ENCODE data around the gene NPEPL1. TPM values are rescaled to one million over a fixed set of nuclear protein-coding genes. Genes with fewer than 3 reads are reported as not detected.

NPEPL1 gene
- total and polyA plus RNA-seq, 8 donors, result 15.3 to 134 (median 37.8) TPM

DNA sequence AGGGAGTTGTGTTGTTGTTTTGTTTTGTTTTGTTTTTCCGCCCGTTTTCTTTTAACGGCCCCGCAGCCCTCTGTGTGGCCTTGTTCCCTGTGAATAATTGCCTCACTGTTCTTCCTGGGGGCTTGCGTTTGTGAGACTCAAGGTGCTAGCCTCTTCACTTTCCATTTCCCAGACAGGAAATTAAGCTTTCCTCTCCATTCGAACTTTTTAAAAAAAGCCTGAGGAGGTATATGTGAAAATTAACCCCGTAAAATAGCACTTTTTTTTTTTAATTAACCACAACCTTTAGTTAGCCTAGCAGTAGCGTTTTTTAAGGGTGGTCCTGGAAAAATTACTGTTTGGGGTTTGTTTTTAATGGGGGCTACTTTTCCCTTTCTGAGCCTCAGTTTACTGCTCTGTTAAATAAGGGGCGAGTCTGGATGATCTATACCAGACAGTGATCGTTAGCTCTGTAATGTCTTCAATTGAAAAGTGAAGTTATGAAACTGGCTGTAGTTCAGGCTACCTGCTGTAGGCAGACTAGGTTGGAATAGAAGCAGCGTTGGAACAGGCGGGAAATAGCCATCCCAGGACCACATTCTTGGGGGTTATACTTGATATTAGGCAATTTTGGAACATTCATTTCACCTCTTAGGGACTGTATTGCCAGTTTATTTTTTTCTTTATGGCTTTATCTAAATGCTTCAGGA, 39.9 kb upstream of the NPEPL1 start:
- 5 to 9% (median 6%) methylated on average over 12 of the region's 12 CpGs for WGBS, 5 donors
- Histone ChIP-seq H3K27ac (peak overlapping the region; percentile 88 to 99 (median 95)), H3K4me1 (peaks cover 38 to 75% (median 55%) of the 10 kb centered on the region in 4 donors), H3K4me3 (peak overlapping the region; percentile 87 to 99 (median 91)), H3K36me3 (peaks cover 0 to 7% (median 0%) of the 10 kb centered on the region in 4 donors), H3K27me3 (no peaks in the 10 kb centered on the region), H3K9me3 (no peaks in the 10 kb centered on the region)
- peak in 1 of 2 donors; percentile 35 for DNase-seq
- intact Hi-C loops (cut with DNase I; ENCODE audit: low total_unique reads), result no loop called here
- TF ChIP-seq POLR2AphosphoS5 (IDR thresholded peaks at IDR 0.05) (no peak), POLR2A (IDR thresholded peaks at IDR 0.05) (no peak), EP300 (IDR thresholded peaks at IDR 0.05) (no peak)
- TF ChIP-seq, protein P1, sequence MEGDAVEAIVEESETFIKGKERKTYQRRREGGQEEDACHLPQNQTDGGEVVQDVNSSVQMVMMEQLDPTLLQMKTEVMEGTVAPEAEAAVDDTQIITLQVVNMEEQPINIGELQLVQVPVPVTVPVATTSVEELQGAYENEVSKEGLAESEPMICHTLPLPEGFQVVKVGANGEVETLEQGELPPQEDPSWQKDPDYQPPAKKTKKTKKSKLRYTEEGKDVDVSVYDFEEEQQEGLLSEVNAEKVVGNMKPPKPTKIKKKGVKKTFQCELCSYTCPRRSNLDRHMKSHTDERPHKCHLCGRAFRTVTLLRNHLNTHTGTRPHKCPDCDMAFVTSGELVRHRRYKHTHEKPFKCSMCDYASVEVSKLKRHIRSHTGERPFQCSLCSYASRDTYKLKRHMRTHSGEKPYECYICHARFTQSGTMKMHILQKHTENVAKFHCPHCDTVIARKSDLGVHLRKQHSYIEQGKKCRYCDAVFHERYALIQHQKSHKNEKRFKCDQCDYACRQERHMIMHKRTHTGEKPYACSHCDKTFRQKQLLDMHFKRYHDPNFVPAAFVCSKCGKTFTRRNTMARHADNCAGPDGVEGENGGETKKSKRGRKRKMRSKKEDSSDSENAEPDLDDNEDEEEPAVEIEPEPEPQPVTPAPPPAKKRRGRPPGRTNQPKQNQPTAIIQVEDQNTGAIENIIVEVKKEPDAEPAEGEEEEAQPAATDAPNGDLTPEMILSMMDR (IDR thresholded peaks at IDR 0.05), result no peak

DNA sequence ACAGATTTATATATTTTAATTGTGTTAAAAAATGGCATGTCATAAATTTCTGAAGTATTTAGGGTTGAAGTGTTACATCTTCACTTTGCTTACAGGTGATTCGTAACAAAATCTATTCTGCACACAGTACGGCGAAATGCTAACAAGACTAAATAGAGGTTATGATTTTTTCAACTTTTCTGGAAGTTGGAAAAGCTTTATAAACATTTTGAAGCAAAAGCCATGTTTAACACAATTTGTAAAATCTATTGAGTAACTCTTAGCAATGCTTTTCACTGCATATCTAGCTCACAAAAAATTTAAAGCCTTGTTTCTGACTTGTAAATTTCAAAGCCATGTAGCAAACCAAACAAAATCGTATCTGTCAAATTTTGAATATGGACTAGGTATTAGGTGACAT, 38.3 kb upstream of the NPEPL1 start:
- H3K4me1 ChIP-seq, result peaks cover 36 to 78% (median 61%) of the 10 kb centered on the region in 4 donors

DNA sequence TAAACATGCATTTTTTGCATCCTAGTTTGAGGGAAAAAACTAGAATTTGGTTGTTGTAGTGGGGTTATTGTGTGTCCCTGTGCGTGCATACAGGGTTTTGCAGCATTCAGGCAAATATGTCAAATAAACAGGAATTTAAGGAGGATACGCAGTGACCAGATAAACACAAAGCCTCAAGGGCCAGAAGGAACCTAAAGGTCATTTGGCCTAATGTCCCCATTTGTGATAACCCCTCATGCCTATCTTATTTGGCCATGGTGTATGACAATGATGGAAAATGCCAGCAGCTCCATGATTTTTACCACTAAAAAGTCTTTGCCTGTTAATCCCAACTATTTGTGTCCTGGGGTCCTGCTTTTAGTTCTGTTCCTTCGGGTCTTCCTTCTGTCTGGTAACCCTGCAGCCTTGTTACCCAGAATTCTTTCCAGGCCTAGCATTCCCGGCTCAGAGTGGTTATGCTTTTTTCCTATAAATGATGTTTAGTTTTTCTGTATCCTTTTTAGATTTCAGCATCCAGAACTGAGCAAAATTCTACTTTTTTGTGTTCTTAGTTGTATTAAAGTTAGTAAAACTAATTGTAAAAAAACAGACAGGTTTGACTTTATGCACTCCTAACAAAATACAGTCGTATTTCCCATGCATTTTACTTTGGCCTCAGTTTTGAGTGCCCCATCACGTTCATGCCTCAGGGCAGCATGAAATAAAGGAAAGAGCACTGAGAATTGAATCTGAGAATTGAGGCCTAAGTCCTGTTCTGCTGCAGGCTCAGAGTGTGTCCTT, 37.1 kb upstream of the NPEPL1 start:
- Histone ChIP-seq H3K27me3 (no peaks in the 10 kb centered on the region), H3K4me1 (peaks cover 29 to 77% (median 60%) of the 10 kb centered on the region in 4 donors), H3K4me3 (no peak overlapping the region), H3K36me3 (peaks cover 0 to 7% (median 4%) of the 10 kb centered on the region in 4 donors), H3K9me3 (no peaks in the 10 kb centered on the region), H3K27ac (no peak overlapping the region)
- DNase-seq, result no peak
- intact Hi-C loops (cut with DNase I; ENCODE audit: low total_unique reads), result no loop called here
- 60 to 65% (median 64%) methylated on average over 6 of the region's 6 CpGs for WGBS, 5 donors
- TF ChIP-seq POLR2AphosphoS5 (IDR thresholded peaks at IDR 0.05), result no peak
- no peak for TF ChIP-seq POLR2A (IDR thresholded peaks at IDR 0.05)
- TF ChIP-seq, protein P1 (IDR thresholded peaks at IDR 0.05), result no peak
- TF ChIP-seq EP300 (IDR thresholded peaks at IDR 0.05), result no peak

More for the DNA sequence above, 38.3 kb upstream of the NPEPL1 start:
- intact Hi-C loops (cut with DNase I; ENCODE audit: low total_unique reads), result no loop called here
- H3K27ac ChIP-seq, result no peak overlapping the region
- DNase-seq, result no peak
- no peak overlapping the region for H3K4me3 ChIP-seq
- WGBS, 5 donors, result 82 to 83% (median 82%) methylated on average over 4 of the region's 4 CpGs
- no peaks in the 10 kb centered on the region for H3K9me3 ChIP-seq
- TF ChIP-seq POLR2A (IDR thresholded peaks at IDR 0.05) (no peak), POLR2AphosphoS5 (IDR thresholded peaks at IDR 0.05) (no peak), EP300 (IDR thresholded peaks at IDR 0.05) (no peak)
- TF ChIP-seq, protein P1 (IDR thresholded peaks at IDR 0.05), result no peak
- H3K36me3 ChIP-seq, result peaks cover 0 to 7% (median 0%) of the 10 kb centered on the region in 4 donors
- H3K27me3 ChIP-seq, result no peaks in the 10 kb centered on the region

DNA sequence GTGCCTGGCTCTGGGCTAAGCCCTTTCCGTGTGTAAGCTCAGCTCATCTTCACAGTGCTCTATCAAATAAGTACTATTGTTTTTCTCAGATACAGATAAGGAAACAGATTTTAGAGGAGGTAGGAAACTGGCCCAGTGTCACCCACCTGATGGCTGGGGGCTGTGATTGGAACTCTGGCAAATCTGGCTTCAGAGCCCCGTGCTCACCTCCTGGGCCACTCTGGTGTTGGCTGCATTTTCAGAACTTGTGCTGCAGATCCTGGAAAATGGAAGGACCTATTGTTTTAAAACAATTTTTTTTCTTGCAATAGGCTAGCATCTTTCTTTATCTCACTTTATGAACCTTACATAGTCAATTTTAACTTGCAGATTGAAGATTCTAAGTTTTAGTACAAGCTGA, 35.8 kb upstream of the NPEPL1 start:
- WGBS, 5 donors, result 25 to 43% (median 30%) methylated on average over 2 of the region's 2 CpGs
- H3K4me1 ChIP-seq, result peaks cover 26 to 77% (median 63%) of the 10 kb centered on the region in 4 donors
- intact Hi-C loops (cut with DNase I; ENCODE audit: low total_unique reads), result no loop called here

More for the DNA sequence above, 35.8 kb upstream of the NPEPL1 start:
- no peaks in the 10 kb centered on the region for H3K9me3 ChIP-seq
- DNase-seq, result no peak
- H3K27ac ChIP-seq, result peak overlapping the region in 1 of 5 donors; percentile 14
- peaks cover 6 to 18% (median 17%) of the 10 kb centered on the region in 4 donors for H3K36me3 ChIP-seq
- no peak overlapping the region for H3K4me3 ChIP-seq
- TF ChIP-seq, protein P1 (IDR thresholded peaks at IDR 0.05), result no peak
- TF ChIP-seq POLR2AphosphoS5 (IDR thresholded peaks at IDR 0.05) (no peak), EP300 (IDR thresholded peaks at IDR 0.05) (no peak), POLR2A (IDR thresholded peaks at IDR 0.05) (no peak)
- H3K27me3 ChIP-seq, result no peaks in the 10 kb centered on the region
